Measurements from ENCODE around the gene TAS1R2. TPM values are rescaled to one million over a fixed set of nuclear protein-coding genes. Genes with fewer than 3 reads are reported as not detected.

The TAS1R2 gene
- total RNA-seq, 4 donors from 2014 or later, result not detected

DNA sequence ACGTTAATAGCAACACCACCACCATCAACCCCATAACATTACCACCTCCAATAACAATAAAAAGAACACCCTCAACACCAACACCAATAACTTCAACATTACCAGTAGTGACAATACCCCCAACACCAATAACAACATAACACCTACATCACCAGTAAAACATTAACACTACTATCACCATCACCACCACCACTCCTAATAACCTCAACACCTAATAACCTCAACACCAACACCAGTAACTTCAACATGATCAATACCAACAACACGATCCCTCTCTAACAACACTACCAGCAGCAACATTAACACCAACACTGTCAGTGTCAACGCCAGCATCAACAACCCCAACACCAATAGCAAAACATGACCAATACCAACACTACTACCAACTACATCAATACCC, 57.2 kb downstream of the TAS1R2 start:
- 89 to 92% methylated on average over 3 of the region's 3 CpGs for WGBS, 2 donors (ENCODE audit: low coverage in 1 of 2)

DNA sequence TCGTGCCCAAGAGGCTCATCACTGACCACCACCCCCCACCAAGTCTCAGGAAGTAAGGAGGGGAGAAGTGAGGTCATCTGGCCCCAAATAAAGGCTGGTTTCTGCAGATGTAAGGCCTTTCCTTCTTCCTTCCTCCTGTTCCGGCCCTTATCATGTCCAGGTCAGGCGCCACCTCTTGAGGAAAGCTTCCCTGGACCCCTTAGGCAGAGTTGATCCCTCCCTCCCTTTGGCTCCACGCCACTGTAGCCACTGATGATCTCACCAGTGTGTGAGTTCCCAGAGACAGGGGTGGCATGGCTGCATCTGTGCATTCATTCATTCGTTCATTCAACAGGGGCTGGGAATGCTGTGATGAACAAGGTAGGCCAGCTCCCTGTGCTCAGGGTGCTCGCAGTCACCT, 59.2 kb downstream of the TAS1R2 start:
- H3K9me3 ChIP-seq, result no peaks in the 10 kb centered on the region
- no peaks in the 10 kb centered on the region for H3K36me3 ChIP-seq
- ATAC-seq, result no peak
- 60% methylated on average over 1 of the region's 6 CpGs; no CpG with 5 or more reads in 1 of the 2 donors for WGBS, 2 donors (ENCODE audit: low coverage in 1 of 2)
- no peak overlapping the region for H3K4me3 ChIP-seq
- no peak for TF ChIP-seq EP300 (IDR thresholded peaks at IDR 0.05)
- TF ChIP-seq, protein P1, sequence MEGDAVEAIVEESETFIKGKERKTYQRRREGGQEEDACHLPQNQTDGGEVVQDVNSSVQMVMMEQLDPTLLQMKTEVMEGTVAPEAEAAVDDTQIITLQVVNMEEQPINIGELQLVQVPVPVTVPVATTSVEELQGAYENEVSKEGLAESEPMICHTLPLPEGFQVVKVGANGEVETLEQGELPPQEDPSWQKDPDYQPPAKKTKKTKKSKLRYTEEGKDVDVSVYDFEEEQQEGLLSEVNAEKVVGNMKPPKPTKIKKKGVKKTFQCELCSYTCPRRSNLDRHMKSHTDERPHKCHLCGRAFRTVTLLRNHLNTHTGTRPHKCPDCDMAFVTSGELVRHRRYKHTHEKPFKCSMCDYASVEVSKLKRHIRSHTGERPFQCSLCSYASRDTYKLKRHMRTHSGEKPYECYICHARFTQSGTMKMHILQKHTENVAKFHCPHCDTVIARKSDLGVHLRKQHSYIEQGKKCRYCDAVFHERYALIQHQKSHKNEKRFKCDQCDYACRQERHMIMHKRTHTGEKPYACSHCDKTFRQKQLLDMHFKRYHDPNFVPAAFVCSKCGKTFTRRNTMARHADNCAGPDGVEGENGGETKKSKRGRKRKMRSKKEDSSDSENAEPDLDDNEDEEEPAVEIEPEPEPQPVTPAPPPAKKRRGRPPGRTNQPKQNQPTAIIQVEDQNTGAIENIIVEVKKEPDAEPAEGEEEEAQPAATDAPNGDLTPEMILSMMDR (IDR thresholded peaks at IDR 0.05), result no peak
- TF ChIP-seq POLR2AphosphoS5 (IDR thresholded peaks at IDR 0.05), result no peak
- no peak for TF ChIP-seq POLR2A (IDR thresholded peaks at IDR 0.05)
- H3K27ac ChIP-seq, result no peak overlapping the region
- peaks cover 0 to 8% (median 0%) of the 10 kb centered on the region in 3 donors for H3K4me1 ChIP-seq
- H3K27me3 ChIP-seq, result peaks cover 55% of the 10 kb centered on the region

More for the DNA sequence above, 57.2 kb downstream of the TAS1R2 start:
- Histone ChIP-seq H3K9me3 (no peaks in the 10 kb centered on the region), H3K27me3 (peaks cover 48% of the 10 kb centered on the region), H3K36me3 (no peaks in the 10 kb centered on the region), H3K4me1 (peaks cover 0 to 14% (median 0%) of the 10 kb centered on the region in 3 donors), H3K27ac (no peak overlapping the region), H3K4me3 (no peak overlapping the region)
- no peak for TF ChIP-seq EP300 (IDR thresholded peaks at IDR 0.05)
- TF ChIP-seq, protein P1 (IDR thresholded peaks at IDR 0.05), result no peak
- ATAC-seq, result no peak

DNA sequence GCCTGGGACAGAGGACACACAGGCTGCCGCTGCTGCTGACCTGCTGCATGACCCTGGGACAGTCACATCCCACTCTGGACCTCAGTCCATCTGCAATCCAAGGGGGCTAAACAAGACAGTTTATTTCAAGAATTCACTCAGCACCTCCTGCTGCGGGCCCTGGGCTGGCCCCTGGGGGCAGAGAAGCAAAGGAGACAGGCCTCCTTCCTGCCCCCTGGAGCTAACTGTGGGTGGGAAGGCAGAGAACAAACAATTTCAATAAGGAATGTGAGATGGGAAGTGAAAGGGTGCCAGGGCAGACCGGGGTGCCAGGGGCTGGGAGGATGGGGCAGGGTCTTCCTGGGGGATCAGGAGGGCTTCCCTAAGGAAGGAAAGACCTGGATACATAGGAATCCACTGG, 60.0 kb downstream of the TAS1R2 start:
- H3K9me3 ChIP-seq, result no peaks in the 10 kb centered on the region
- no peak overlapping the region for H3K4me3 ChIP-seq
- no peaks in the 10 kb centered on the region for H3K36me3 ChIP-seq
- peaks cover 53% of the 10 kb centered on the region for H3K27me3 ChIP-seq
- TF ChIP-seq, protein P1 (IDR thresholded peaks at IDR 0.05), result no peak
- TF ChIP-seq EP300 (IDR thresholded peaks at IDR 0.05) (no peak), POLR2AphosphoS5 (IDR thresholded peaks at IDR 0.05) (no peak), POLR2A (IDR thresholded peaks at IDR 0.05) (no peak)
- peaks cover 0 to 8% (median 0%) of the 10 kb centered on the region in 3 donors for H3K4me1 ChIP-seq
- 31 to 65% methylated on average over 3 of the region's 3 CpGs for WGBS, 2 donors (ENCODE audit: low coverage in 1 of 2)
- ATAC-seq, result no peak
- H3K27ac ChIP-seq, result no peak overlapping the region

DNA sequence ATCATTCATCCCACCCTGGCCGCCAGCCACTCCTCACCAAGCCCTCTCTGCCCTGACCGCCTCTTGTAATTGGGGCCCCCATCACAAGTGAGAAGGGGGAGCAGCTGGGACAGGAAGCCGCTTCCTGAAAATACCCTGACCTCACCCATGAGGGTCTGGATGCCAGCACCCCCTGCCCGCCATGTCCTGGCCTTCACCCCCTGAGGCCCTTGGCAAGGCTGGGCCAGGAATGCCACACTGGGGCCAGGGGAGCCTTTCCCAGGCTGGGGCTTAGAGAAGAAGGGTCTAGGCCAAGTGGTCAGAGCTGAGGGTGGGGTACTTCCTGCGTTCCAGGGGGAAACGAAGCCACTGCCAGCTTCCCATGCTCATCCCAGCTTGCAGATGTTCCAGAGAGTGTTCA, 60.5 kb downstream of the TAS1R2 start:
- no peaks in the 10 kb centered on the region for H3K36me3 ChIP-seq
- no peak overlapping the region for H3K4me3 ChIP-seq
- no peaks in the 10 kb centered on the region for H3K9me3 ChIP-seq
- no peak for TF ChIP-seq POLR2A (IDR thresholded peaks at IDR 0.05)
- no peak for TF ChIP-seq POLR2AphosphoS5 (IDR thresholded peaks at IDR 0.05)
- TF ChIP-seq, protein P1 (IDR thresholded peaks at IDR 0.05), result no peak
- TF ChIP-seq EP300 (IDR thresholded peaks at IDR 0.05), result no peak
- ATAC-seq, result no peak
- WGBS, 2 donors (ENCODE audit: low coverage in 1 of 2), result 50% methylated on average over 1 of the region's 6 CpGs; no CpG with 5 or more reads in 1 of the 2 donors
- H3K27ac ChIP-seq, result no peak overlapping the region
- H3K4me1 ChIP-seq, result peaks cover 0 to 7% (median 0%) of the 10 kb centered on the region in 3 donors
- peaks cover 57% of the 10 kb centered on the region for H3K27me3 ChIP-seq

DNA sequence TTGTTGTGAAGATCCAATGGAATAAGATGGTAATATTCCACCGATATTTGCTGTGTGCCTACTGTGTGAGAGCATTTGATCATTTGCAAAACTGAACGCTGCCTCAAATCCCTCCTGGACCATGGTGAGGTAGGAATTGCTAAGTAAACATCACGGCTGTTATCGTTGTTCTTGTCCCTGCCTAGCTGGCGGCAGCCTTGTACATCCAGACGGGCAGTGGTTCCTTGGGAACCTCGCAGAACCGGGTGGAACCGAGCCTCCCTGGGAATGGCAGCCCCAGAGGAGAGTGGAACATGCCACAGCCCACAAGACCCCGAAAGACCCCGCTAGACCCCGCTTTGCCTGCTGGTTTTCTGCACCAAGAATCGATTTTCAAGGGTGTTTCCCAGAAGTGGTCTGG, 60.9 kb downstream of the TAS1R2 start:
- no peak for ATAC-seq
- H3K27ac ChIP-seq, result no peak overlapping the region
- no peak overlapping the region for H3K4me3 ChIP-seq
- peaks cover 61% of the 10 kb centered on the region for H3K27me3 ChIP-seq
- WGBS, 2 donors (ENCODE audit: low coverage in 1 of 2), result 90 to 100% methylated on average over 1 to 2 of the region's 13 CpGs
- no peaks in the 10 kb centered on the region for H3K36me3 ChIP-seq
- peaks cover 0 to 3% (median 0%) of the 10 kb centered on the region in 3 donors for H3K4me1 ChIP-seq
- no peaks in the 10 kb centered on the region for H3K9me3 ChIP-seq
- TF ChIP-seq POLR2AphosphoS5 (IDR thresholded peaks at IDR 0.05) (no peak), POLR2A (IDR thresholded peaks at IDR 0.05) (no peak), EP300 (IDR thresholded peaks at IDR 0.05) (no peak)
- TF ChIP-seq, protein P1 (IDR thresholded peaks at IDR 0.05), result no peak

Data from gastroesophageal sphincter (tissue), 4 donors.